HG02852 (cell line): ENCODE measurements around the gene PIGW.
A peak's percentile ranks its signal among the peaks of the same experiment; 100 is the strongest.

Source experiments
- ATAC-seq: cut with Tn5 transposase; IDR thresholded peaks from one replicate; pipeline ENCODE4 v1.9.1; 2021; ENCODE audit warnings: mild to moderate bottlenecking, moderate library complexity; ENCODE audit not compliant: unreplicated experiment

The PIGW gene

GRCh38 chr17:36545465-36546417, 11.0 kb downstream of the PIGW start:
- ATAC-seq, result peak; percentile 71

DNA sequence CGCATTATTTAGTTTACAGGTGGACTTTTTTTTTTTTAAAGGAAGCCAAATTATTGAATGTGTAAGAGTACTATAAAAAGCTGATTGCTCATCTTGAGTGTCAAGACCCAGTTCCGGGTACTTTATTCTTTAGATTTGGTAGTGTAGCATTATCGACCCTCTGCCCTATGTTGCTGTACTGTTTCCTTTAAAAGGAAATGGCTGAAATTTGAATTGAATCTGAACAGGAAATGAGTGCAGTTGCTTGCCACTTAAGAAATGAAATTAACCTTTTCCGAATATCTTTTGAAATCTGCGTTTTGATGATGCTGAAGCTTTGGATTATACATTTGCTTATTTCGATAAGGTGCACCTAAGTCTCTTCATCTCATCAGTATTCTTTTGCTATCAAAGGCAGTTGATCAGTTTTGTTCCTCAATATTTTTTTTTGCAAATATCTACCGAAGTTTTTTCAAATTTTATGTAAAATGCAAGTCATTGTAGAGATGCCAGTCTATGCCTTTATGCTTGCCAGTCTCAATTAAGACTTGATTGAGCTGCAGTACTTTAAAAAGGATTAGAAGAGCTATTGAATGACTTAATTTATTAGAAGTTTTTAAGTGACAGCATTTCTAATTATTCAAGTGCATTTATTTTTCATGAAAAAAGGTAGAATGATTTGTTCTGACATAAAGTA, 11.8 kb downstream of the PIGW start:
- ATAC-seq, result no peak

- no peak for ATAC-seq
These were observed 13.0 kb downstream of the PIGW start for GRCh38 chr17:36547776-36548175.

DNA sequence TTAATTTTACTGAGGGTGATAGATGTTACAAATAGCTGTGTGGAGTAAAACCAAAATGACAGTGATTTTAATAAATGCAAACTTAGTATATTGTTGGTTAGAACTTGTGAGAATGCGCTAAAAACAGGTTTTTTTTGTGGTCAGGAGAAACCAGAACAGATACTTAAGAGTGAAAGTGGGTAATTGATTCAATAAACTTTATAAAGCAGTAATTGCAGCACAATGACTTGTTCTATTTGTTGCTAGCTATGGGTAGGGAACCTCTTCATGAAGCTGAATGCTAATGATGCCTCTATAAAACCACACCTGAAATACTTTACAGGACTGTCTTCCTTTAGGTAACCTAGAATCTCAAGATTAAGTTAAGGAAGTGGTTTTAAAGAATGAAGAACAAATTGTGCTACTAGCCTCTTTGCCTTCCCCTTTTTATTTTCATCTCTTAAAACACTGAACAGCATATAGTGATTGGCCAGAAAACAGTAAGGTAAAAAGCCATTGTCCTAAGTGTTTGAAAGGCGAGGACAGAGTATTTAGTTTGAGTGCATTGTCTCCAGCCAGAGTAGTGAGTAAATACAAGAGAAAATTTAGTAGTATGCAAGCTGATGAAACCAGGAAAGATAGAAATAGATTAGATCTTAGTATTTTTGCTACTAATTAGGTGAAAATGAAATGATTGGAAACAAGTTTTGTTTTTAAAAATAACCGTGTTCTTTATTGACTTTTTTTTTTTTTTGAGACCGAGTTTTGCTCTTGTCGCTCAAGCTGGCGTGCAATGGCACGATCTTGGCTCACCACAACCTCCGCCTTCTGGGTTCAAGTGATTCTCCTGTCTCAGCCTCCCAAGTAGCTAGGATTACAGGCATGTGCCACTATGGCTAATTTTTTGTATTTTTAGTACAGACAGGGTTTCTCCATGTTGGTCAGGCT, 16.0 kb downstream of the PIGW start:
- ATAC-seq, result no peak

DNA sequence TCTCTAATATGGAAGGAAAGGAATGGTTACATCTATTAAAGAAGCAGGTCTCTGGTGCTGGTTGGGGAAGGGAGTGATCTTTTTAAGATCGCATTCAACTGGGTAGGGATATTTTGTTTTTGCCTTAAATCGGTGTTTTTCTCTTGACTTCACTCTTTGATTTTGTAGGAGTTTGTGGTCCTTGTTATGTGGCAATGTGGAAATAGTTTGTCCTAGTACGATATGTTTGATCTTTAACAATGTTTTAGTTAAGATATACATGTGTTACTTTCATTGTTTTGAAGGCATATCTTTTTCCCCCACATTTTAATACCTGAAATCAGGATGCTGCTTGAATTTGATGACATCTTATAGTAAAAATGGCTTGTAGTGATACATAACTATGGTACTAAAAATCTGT, 18.7 kb downstream of the PIGW start:
- no peak for ATAC-seq

DNA sequence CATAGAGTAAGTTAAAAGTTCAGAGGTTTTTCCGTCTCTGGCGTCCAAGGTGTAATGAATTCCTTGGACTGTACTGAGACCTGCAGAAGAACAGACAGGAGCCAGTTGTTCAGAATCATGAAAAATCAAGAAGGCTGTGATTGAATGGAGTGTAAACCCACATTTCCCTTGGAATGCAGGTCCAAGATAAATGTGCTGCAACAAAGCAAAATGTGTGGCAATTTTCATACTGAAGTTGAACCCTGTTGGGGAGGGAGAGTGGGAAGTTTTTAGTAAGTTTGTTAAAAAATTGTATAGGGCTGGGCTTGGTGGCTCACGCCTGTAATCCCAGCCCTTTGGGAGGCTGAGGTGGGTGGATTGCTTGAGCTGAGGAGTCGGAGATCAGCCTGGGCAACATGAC, 31.3 kb downstream of the PIGW start:
- no peak for ATAC-seq

DNA sequence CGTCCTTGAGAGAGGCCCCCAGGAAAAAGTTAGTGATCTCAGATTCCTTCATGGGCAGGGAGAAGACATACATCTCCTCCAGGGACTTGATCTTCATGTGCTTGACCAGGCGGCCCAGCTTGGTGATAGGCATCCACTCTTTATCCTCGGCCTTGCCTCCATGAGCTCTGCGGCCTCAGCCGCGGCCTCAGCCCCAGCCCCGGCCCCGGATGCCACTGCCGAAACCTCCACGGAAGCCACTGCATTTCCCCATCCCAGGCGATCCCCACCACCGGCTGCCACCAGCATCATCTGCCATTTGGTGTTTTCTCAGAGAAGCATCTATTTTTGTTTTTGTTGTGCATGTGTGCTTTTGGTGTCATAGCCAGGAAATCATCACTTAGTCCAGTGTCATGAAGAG, 40.2 kb downstream of the PIGW start:
- ATAC-seq, result no peak

- no peak for ATAC-seq
These were observed 42.0 kb downstream of the PIGW start for GRCh38 chr17:36576793-36577192.

GRCh38 chr17:36578671-36579070, 43.9 kb downstream of the PIGW start:
- ATAC-seq, result no peak

GRCh38 chr17:36583787-36584186, 49.0 kb downstream of the PIGW start:
- ATAC-seq, result no peak

DNA sequence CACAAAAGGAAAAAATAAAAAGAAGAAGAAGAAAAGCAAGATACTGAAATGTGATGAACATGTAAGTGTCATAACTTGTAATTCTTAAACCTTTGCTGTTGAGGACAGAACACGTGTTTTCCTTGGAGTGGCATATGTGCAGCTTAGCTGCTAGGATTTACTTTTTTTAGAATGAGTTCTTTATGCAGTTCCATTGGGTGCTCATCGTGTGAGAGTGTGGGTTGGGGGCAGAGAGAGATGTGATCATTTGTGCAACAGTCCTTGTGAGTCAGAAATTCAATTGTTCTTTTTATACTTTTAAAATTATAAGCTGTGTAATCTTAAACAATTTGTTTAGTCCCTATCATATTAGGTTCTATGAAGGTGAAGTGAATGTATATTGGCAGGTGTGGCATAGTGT, 51.4 kb downstream of the PIGW start:
- no peak for ATAC-seq
